HepG2 (cell line): ENCODE measurements around the gene SNRNP48. TPM values are rescaled to one million over a fixed set of nuclear protein-coding genes. Genes with fewer than 3 reads are reported as not detected.

ENCODE experiments used
- ATAC-seq: fragments of 200-7000 bp; cut with Tn5 transposase; 3 replicates; pipeline ENCODE4 v1.9.1; 2020; ENCODE audit warnings: mild to moderate bottlenecking, moderate library complexity
- BruUV-seq: library from RNA; stranded (reverse); fragments of 400-500 nt; replicated peaks from 2 replicates; lab custom pipeline; 2021; lab: Mats Ljungman, UMichigan
- CTCF ChIA-PET: fragments of 300-600 bp; formaldehyde crosslinking; extraction: SDS; loops from one replicate; lab custom pipeline; 2021; ENCODE audit warnings: low total read pairs, inconsistent platforms, low intra/inter-chr PET ratio; lab: Yijun Ruan, JAX
- POLR2A ChIA-PET: fragments of 350-600 bp; sonication (Branson Sonifier 250); formaldehyde crosslinking; loops from one replicate; lab custom pipeline; 2020; ENCODE audit warnings: antibody characterized with exemption, inconsistent platforms; lab: Yijun Ruan, JAX
- DNase-seq: peaks from one replicate; pipeline ENCODE4 v3.0.0-alpha.2; 2015; ENCODE audit warnings: low spot score
- FAIRE-seq: peaks from 3 replicates; lab custom pipeline; 2011; peaks lifted over from hg19 to GRCh38; lab: Jason Lieb, UNC
- H2AFZ ChIP-seq: one replicate; pipeline ENCODE4 v1.6.1; 2011; ENCODE audit warnings: low read length, inconsistent platforms
- H3K27ac ChIP-seq: fragments of 300-600 bp; 3 replicates; pipeline ENCODE4 v1.8.0; 2011; ENCODE audit warnings: mixed run types, mild to moderate bottlenecking, mixed read lengths, low read length, inconsistent platforms; ENCODE audit not compliant: insufficient read depth; ENCODE audit errors: extremely low read length
- H3K27me3 ChIP-seq, 2 experiments: fragments of 200-600 bp in 1 of 2; 2 replicates in 1 of 2; 3 replicates in 1 of 2; pipeline versions ENCODE4 v1.6.0 to v1.8.0; 2011; ENCODE audit warnings: low read length in 2 of 2, mild to moderate bottlenecking in 2 of 2, moderate library complexity in 2 of 2, inconsistent platforms in 1 of 2; ENCODE audit not compliant: insufficient read depth in 2 of 2, control insufficient read depth in 1 of 2
- H3K36me3 ChIP-seq, 2 experiments: fragments of 200-600 bp in 1 of 2; replicated peaks in 1 of 2; 2 replicates in 1 of 2; 3 replicates in 1 of 2; pipeline versions ENCODE4 v1.5.1 to v1.8.0; 2011; ENCODE audit warnings: low read length in 2 of 2, inconsistent platforms in 1 of 2; ENCODE audit not compliant: insufficient read depth in 2 of 2, control insufficient read depth in 1 of 2
- H3K4me1 ChIP-seq: 2 replicates; pipeline ENCODE4 v1.5.1; 2012; ENCODE audit warnings: low read length, inconsistent platforms; ENCODE audit not compliant: insufficient read depth
- H3K4me2 ChIP-seq: 2 replicates; pipeline ENCODE4 v1.6.0; 2011; ENCODE audit warnings: low read depth, low read length, inconsistent platforms
- H3K4me3 ChIP-seq, 3 experiments: fragments of 200-600 bp in 1 of 3; sonication (generic), shearing (Covaris generic) in 1 of 3; replicated peaks in 1 of 3; 2 replicates each; pipeline ENCODE4 v1.5.1; 2011 to 2016; ENCODE audit warnings: low read length in 3 of 3, inconsistent platforms in 2 of 3, low read depth in 2 of 3, mild to moderate bottlenecking in 2 of 3, control low read depth in 1 of 3, mixed read lengths in 1 of 3; ENCODE audit not compliant: insufficient read depth in 1 of 3
- H3K79me2 ChIP-seq: one replicate; pipeline ENCODE4 v1.6.1; 2011; ENCODE audit warnings: low read length, inconsistent platforms; ENCODE audit not compliant: insufficient read depth
- H3K9ac ChIP-seq: 2 replicates; pipeline ENCODE4 v1.6.0; 2011; ENCODE audit warnings: mild to moderate bottlenecking, low read depth, low read length, inconsistent platforms; ENCODE audit not compliant: insufficient read depth
- H3K9me3 ChIP-seq: 2 replicates; pipeline ENCODE4 v1.5.1; 2012; ENCODE audit warnings: mild to moderate bottlenecking, low read length
- H4K20me1 ChIP-seq: 2 replicates; pipeline ENCODE4 v1.6.0; 2011; ENCODE audit warnings: inconsistent platforms, mild to moderate bottlenecking, low read length, moderate library complexity; ENCODE audit not compliant: insufficient read depth
- CBFB ChIP-seq: sonication (generic); formaldehyde crosslinking; IDR thresholded peaks from 2 replicates; pipeline ENCODE4 v1.4.0; 2020; ENCODE audit warnings: missing genetic modification reagents
- CSRNP2 ChIP-seq: sonication (generic); formaldehyde crosslinking; conservative IDR thresholded peaks from 2 replicates; pipeline ENCODE4 v1.8.0; 2022; ENCODE audit warnings: low read depth, missing genetic modification reagents
- HOXA3 ChIP-seq: sonication (generic); formaldehyde crosslinking; IDR thresholded peaks from 2 replicates; pipeline ENCODE4 v1.5.0; 2020; ENCODE audit warnings: missing genetic modification reagents
- JDP2 ChIP-seq: sonication (generic); formaldehyde crosslinking; IDR thresholded peaks from 2 replicates; pipeline ENCODE4 v1.8.1; 2022; ENCODE audit warnings: missing genetic modification reagents, borderline replicate concordance
- KLF12 ChIP-seq: sonication (generic); formaldehyde crosslinking; IDR thresholded peaks from 2 replicates; pipeline ENCODE4 v1.4.0; 2020; ENCODE audit warnings: missing genetic modification reagents, borderline replicate concordance
- PRPF4 ChIP-seq: fragments of 200-400 bp; formaldehyde crosslinking; IDR thresholded peaks from 2 replicates; pipeline ENCODE4 v1.6.1; 2016; ENCODE audit warnings: low read length, low read depth; ENCODE audit not compliant: poor library complexity, severe bottlenecking
- RFX3 ChIP-seq: IDR thresholded peaks from 2 replicates; pipeline ENCODE4 v1.6.1; 2016; ENCODE audit warnings: missing biosample characterization, missing genetic modification reagents
- ZBTB26 ChIP-seq: IDR thresholded peaks from 2 replicates; pipeline ENCODE4 v1.6.1; 2016; ENCODE audit warnings: missing compliant biosample characterization, missing genetic modification reagents, borderline replicate concordance
- ZBTB33 ChIP-seq: sonication (generic); formaldehyde crosslinking; IDR thresholded peaks from 2 replicates; pipeline ENCODE4 v1.4.0; 2020; ENCODE audit warnings: missing genetic modification reagents
- ZBTB4 ChIP-seq: sonication (generic); formaldehyde crosslinking; IDR thresholded peaks from 2 replicates; pipeline ENCODE4 v1.4.0; 2020; ENCODE audit warnings: missing genetic modification reagents, mild to moderate bottlenecking, borderline replicate concordance
- ZNF256 ChIP-seq: sonication (generic); formaldehyde crosslinking; conservative IDR thresholded peaks from 2 replicates; pipeline ENCODE4 v1.4.0; 2020; ENCODE audit warnings: missing genetic modification reagents
- ZNF274 ChIP-seq: sonication (generic); formaldehyde crosslinking; IDR thresholded peaks from 2 replicates; pipeline ENCODE4 v1.5.1; 2020; ENCODE audit warnings: mild to moderate bottlenecking, missing genetic modification reagents
- WGBS: methylation state at CpG from one replicate; pipeline ENCODE4 v1.1.6; 2017; ENCODE audit warnings: low lambda C conversion rate; 5-methylcytosine and 5-hydroxymethylcytosine counted together
- in situ Hi-C: cut with HindIII; loops from 2 replicates; pipeline ENCODE4 v1.10.0; 2017; ENCODE audit warnings: low pct_unique_long_range_greater_than_20kb; ENCODE audit not compliant: extremely low pct_ligation_motif_present
- intact Hi-C: fragments of 100-400 bp; cut with micrococcal nuclease; formaldehyde crosslinking; loops from one replicate; pipeline ENCODE4 v1.10.0; 2022; ENCODE audit not compliant: unreplicated experiment
- polyA plus RNA-seq, 8 experiments: library from polyadenylated mRNA; depleted of rRNA in 3 of 8; stranded (reverse) in 7 of 8; unstranded in 1 of 8; fragments of >200 nt; fragmentation: Illumina TruSeq in 4 of 8; extraction: Trizol in 4 of 8; gene quantifications; 2 replicates each; pipeline versions ENCODE4 v1.2.1 to v1.2.3, GENCODE V29; 2011 to 2016; ENCODE audit warnings: low read depth in 4 of 8, missing spikeins in 1 of 8, mixed read lengths in 1 of 8; ENCODE audit not compliant: insufficient read depth in 1 of 8
- total RNA-seq, 5 experiments: library from RNA; depleted of rRNA; stranded (reverse); fragments of >200 nt; fragmentation: Illumina TruSeq; extraction: Trizol; gene quantifications; 2 replicates each; pipeline ENCODE4 v1.2.3, GENCODE V29; 2016; ENCODE audit warnings: low read depth in 1 of 5
- TF ChIP-seq, protein P1 (sequence below): sonication (generic); formaldehyde crosslinking; conservative IDR thresholded peaks from 2 replicates; pipeline ENCODE4 v1.4.0; 2020; ENCODE audit warnings: missing genetic modification reagents

The SNRNP48 gene
- total and polyA plus RNA-seq, 2 of the 13 experiments (the other 11 are each of a cell fraction or from before 2014, with no cell fraction given) = 17.5 to 47.5 TPM

GRCh38 chr6:7540595-7540994 lies 49.4 kb upstream of the SNRNP48 start:
- ChIA-PET POLR2A (interaction anchor here (0.6 to 2.7 kb wide), 26 partner anchors 9 to 227 kb away, joined by 3 to 54 read pairs (median 4); partner anchors contain the start of genes CAGE1, RIOK1 and SNRNP48), CTCF (no interaction called here)
- Histone ChIP-seq H3K9me3 (no peaks in the 10 kb centered on the region), H4K20me1 (peaks cover 15% of the 10 kb centered on the region), H3K79me2 (peaks cover 40% of the 10 kb centered on the region), H3K4me3 (peak overlapping the region in 2 of 3 experiments; percentile 94 to 95; a peak in 3 of 6 replicates), H3K4me1 (peaks cover 45% of the 10 kb centered on the region), H2AFZ (no peak overlapping the region), H3K4me2 (peak overlapping the region; percentile 57), H3K27me3 (peaks cover 0 to 3% of the 10 kb centered on the region in 2 experiments; a peak in 1 of 5 replicates), H3K9ac (no peak overlapping the region), H3K27ac (peak overlapping the region; percentile 90), H3K36me3 (peaks cover 0 to 5% of the 10 kb centered on the region in 2 experiments; a peak in 2 of 5 replicates)
- DNase-seq (no peak), FAIRE-seq (no peak), ATAC-seq (no peak)
- in situ Hi-C loops (loop anchor here (5.0 kb wide), 1 partner anchor 108 kb away; no protein-coding TSS in a partner anchor), intact Hi-C loops (loop anchor here (2.0 to 10.0 kb wide), 3 partner anchors 50 to 376 kb away; partner anchors contain the start of genes SNRNP48 and SSR1)
- 93% methylated on average over 17 of the region's 17 CpGs for WGBS
- no TSS peak for BruUV-seq
- TF ChIP-seq ZNF274 (no peak), ZNF256 (CRISPR knock-in tag) (no peak), JDP2 (CRISPR knock-in tag) (no peak), ZBTB33 (CRISPR knock-in tag) (peak; percentile 75), PRPF4 (peak; percentile 91), HOXA3 (CRISPR knock-in tag) (no peak), CSRNP2 (CRISPR knock-in tag) (no peak), CBFB (CRISPR knock-in tag) (no peak), KLF12 (CRISPR knock-in tag) (no peak), RFX3 (CRISPR knock-in tag) (no peak), ZBTB4 (0 out of 2 replicates have a peak, but pooled peaks have one; percentile 53), ZBTB26 (CRISPR knock-in tag) (0 out of 2 replicates have a peak, but pooled peaks have one; percentile 31)
- TF ChIP-seq, protein P1, sequence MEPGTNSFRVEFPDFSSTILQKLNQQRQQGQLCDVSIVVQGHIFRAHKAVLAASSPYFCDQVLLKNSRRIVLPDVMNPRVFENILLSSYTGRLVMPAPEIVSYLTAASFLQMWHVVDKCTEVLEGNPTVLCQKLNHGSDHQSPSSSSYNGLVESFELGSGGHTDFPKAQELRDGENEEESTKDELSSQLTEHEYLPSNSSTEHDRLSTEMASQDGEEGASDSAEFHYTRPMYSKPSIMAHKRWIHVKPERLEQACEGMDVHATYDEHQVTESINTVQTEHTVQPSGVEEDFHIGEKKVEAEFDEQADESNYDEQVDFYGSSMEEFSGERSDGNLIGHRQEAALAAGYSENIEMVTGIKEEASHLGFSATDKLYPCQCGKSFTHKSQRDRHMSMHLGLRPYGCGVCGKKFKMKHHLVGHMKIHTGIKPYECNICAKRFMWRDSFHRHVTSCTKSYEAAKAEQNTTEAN (CRISPR knock-in tag) = no peak
